KMS-11 (cell line): ENCODE data around the gene ZNF777.

Experiments used
- H2AFZ ChIP-seq: fragments of 200-600 bp; sonication (generic); 2 replicates; pipeline ENCODE4 v1.6.1; 2016; ENCODE audit warnings: antibody characterized with exemption, mixed run types, low read depth
- H3K27ac ChIP-seq: fragments of 200-600 bp; sonication (generic); 2 replicates; pipeline ENCODE4 v1.6.1; 2016; ENCODE audit warnings: mild to moderate bottlenecking, mixed run types
- H3K27me3 ChIP-seq: fragments of 200-600 bp; sonication (generic); 2 replicates; pipeline ENCODE4 v1.6.1; 2017; ENCODE audit warnings: mild to moderate bottlenecking, low read depth, mixed run types, moderate library complexity; ENCODE audit not compliant: insufficient read depth
- H3K36me3 ChIP-seq: fragments of 200-600 bp; sonication (generic); 2 replicates; pipeline ENCODE4 v1.6.1; 2017; ENCODE audit warnings: mild to moderate bottlenecking, mixed run types; ENCODE audit not compliant: insufficient read depth
- H3K4me1 ChIP-seq: fragments of 200-600 bp; sonication (generic); 2 replicates; pipeline ENCODE4 v1.6.1; 2016; ENCODE audit warnings: mild to moderate bottlenecking, low read depth, mixed run types; ENCODE audit not compliant: poor library complexity, severe bottlenecking
- H3K4me2 ChIP-seq: fragments of 200-600 bp; sonication (generic); 2 replicates; pipeline ENCODE4 v1.7.0; 2016; ENCODE audit warnings: mild to moderate bottlenecking, mixed run types
- H3K4me3 ChIP-seq: fragments of 200-600 bp; sonication (generic); IDR thresholded peaks from 2 replicates; pipeline ENCODE4 v1.6.1; 2017; ENCODE audit warnings: low read depth, low read length, mixed read lengths; ENCODE audit not compliant: insufficient read depth
- H3K79me2 ChIP-seq: fragments of 200-600 bp; sonication (generic); 2 replicates; pipeline ENCODE4 v1.6.1; 2016; ENCODE audit warnings: low read depth, mixed run types; ENCODE audit not compliant: insufficient read depth
- H3K9ac ChIP-seq: fragments of 200-600 bp; sonication (generic); 2 replicates; pipeline ENCODE4 v1.6.1; 2016; ENCODE audit warnings: mild to moderate bottlenecking, mixed run types
- H4K20me1 ChIP-seq: fragments of 200-600 bp; sonication (generic); 2 replicates; pipeline ENCODE4 v1.6.1; 2016; ENCODE audit warnings: mild to moderate bottlenecking, mixed run types; ENCODE audit not compliant: insufficient read depth
- CTCF ChIP-seq: fragments of 200-600 bp; sonication (generic); conservative IDR thresholded peaks from 2 replicates; pipeline ENCODE4 v1.6.1; 2017; ENCODE audit warnings: low read depth, mild to moderate bottlenecking, antibody characterized with exemption, low read length, moderate library complexity, mixed read lengths

Gene ZNF777

GRCh38 chr7:149385195-149385950 lies 75.5 kb downstream of the ZNF777 start:
- no peaks in the 10 kb centered on the region for H4K20me1 ChIP-seq
- no peak overlapping the region for H3K4me3 ChIP-seq
- H3K4me2 ChIP-seq = no peak overlapping the region
- H3K4me1 ChIP-seq = no peaks in the 10 kb centered on the region
- H3K27ac ChIP-seq = no peak overlapping the region
- no peaks in the 10 kb centered on the region; the same call in 1 of the 2 replicates for H3K27me3 ChIP-seq
- no peak for TF ChIP-seq CTCF
- no peak overlapping the region for H3K9ac ChIP-seq
- H3K36me3 ChIP-seq = no peaks in the 10 kb centered on the region
- H3K79me2 ChIP-seq = no peaks in the 10 kb centered on the region
- H2AFZ ChIP-seq = no peak overlapping the region
